Lower leg skin (tissue), 4 donors: ENCODE data around the gene POFUT1. TPM values are rescaled to one million over a fixed set of nuclear protein-coding genes. Genes with fewer than 3 reads are reported as not detected.

Experiments
- DNase-seq, 2 donors: peaks; one replicate each; pipeline ENCODE4 v3.0.0-alpha.2; 2019; ENCODE audit warnings: low spot score in 2 of 2
- H3K4me3 ChIP-seq: fragments of 200-600 bp; sonication (generic); 2 replicates; pipeline ENCODE4 v1.5.1; 2017; ENCODE audit warnings: mild to moderate bottlenecking, low read depth; ENCODE audit not compliant: poor library complexity, severe bottlenecking
- POLR2A ChIP-seq, 2 donors: fragments of 450-650 bp; IDR thresholded peaks; one replicate each; pipeline ENCODE4 v1.6.1; 2016 to 2017; ENCODE audit warnings: antibody characterized with exemption in 2 of 2, mild to moderate bottlenecking in 1 of 2, moderate library complexity in 1 of 2
- WGBS, 2 donors: methylation state at CpG; one replicate each; pipeline ENCODE4 v1.1.5; 2018; 5-methylcytosine and 5-hydroxymethylcytosine counted together
- intact Hi-C: fragments of 100-400 bp; cut with DNase I; formaldehyde crosslinking; loops from one replicate; pipeline ENCODE4 v1.15.0; 2023; ENCODE audit warnings: low total_unique reads
- total RNA-seq, 4 donors: library from RNA; depleted of rRNA; stranded (reverse); fragments of >200 nt; gene quantifications; one replicate each; pipeline ENCODE4 v1.1.0, GENCODE V29; 2016
- TF ChIP-seq, protein P1 (sequence below), 3 donors: fragments of 450-650 bp; IDR thresholded peaks; one replicate each; pipeline ENCODE4 v1.5.1; 2016; ENCODE audit warnings: antibody characterized with exemption in 3 of 3, mild to moderate bottlenecking in 3 of 3, moderate library complexity in 2 of 3

The POFUT1 gene
- total RNA-seq, 4 donors from 2014 or later = 15.6 to 29.7 (median 21.6) TPM

DNA sequence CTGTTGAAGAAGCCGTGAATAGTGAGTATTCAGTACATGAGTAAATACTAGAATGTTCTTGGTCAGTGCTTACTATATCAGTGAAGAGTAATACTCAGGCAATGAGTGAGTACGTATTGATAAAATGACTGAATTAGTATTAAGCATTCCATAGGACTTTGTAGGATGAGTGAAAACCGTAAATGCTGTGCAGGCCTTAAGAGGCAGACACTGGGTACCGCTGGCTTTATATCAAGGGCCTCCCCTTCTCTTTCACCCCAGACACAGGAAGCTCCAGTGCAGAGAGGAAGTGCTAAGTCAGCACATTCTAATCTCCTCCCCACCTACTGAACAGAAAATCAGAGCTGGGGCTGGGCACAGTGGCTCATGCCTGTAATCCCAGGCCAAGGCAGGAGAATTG lies 24.2 kb downstream of the POFUT1 start:
- H3K4me3 ChIP-seq = no peak overlapping the region
- 76 to 77% methylated on average over 4 of the region's 4 CpGs for WGBS, 2 donors
- TF ChIP-seq, protein P1, sequence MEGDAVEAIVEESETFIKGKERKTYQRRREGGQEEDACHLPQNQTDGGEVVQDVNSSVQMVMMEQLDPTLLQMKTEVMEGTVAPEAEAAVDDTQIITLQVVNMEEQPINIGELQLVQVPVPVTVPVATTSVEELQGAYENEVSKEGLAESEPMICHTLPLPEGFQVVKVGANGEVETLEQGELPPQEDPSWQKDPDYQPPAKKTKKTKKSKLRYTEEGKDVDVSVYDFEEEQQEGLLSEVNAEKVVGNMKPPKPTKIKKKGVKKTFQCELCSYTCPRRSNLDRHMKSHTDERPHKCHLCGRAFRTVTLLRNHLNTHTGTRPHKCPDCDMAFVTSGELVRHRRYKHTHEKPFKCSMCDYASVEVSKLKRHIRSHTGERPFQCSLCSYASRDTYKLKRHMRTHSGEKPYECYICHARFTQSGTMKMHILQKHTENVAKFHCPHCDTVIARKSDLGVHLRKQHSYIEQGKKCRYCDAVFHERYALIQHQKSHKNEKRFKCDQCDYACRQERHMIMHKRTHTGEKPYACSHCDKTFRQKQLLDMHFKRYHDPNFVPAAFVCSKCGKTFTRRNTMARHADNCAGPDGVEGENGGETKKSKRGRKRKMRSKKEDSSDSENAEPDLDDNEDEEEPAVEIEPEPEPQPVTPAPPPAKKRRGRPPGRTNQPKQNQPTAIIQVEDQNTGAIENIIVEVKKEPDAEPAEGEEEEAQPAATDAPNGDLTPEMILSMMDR (IDR thresholded peaks at IDR 0.05) = no peak
- TF ChIP-seq POLR2A (IDR thresholded peaks at IDR 0.05) = no peak
- no peak for DNase-seq
- intact Hi-C loops = no loop called here

GRCh38 chr20:32232326-32232886 lies 24.7 kb downstream of the POFUT1 start:
- H3K4me3 ChIP-seq = no peak overlapping the region
- intact Hi-C loops = no loop called here
- no peak for TF ChIP-seq POLR2A (IDR thresholded peaks at IDR 0.05)
- TF ChIP-seq, protein P1 (IDR thresholded peaks at IDR 0.05) = no peak
- no peak for DNase-seq

GRCh38 chr20:32233286-32233685 lies 25.6 kb downstream of the POFUT1 start:
- intact Hi-C loops = no loop called here
- DNase-seq = no peak
- no peak overlapping the region for H3K4me3 ChIP-seq
- 94 to 99% methylated on average over 9 of the region's 9 CpGs for whole genome bisulfite sequencing, 2 donors
- TF ChIP-seq, protein P1 (IDR thresholded peaks at IDR 0.05) = no peak
- no peak for TF ChIP-seq POLR2A (IDR thresholded peaks at IDR 0.05)

GRCh38 chr20:32234135-32234808 lies 26.6 kb downstream of the POFUT1 start:
- DNase-seq = no peak
- no peak for TF ChIP-seq POLR2A (IDR thresholded peaks at IDR 0.05)
- 90 to 91% methylated on average over 13 of the region's 13 CpGs for WGBS, 2 donors
- intact Hi-C loops = no loop called here
- no peak overlapping the region for H3K4me3 ChIP-seq

GRCh38 chr20:32235331-32236047 lies 27.8 kb downstream of the POFUT1 start:
- intact Hi-C loops = no loop called here
- no peak overlapping the region for H3K4me3 ChIP-seq
- 55 to 56% methylated on average over 6 of the region's 6 CpGs for WGBS, 2 donors
- DNase-seq = no peak
- TF ChIP-seq, protein P1 (IDR thresholded peaks at IDR 0.05) = no peak
- TF ChIP-seq POLR2A (IDR thresholded peaks at IDR 0.05) = no peak

DNA sequence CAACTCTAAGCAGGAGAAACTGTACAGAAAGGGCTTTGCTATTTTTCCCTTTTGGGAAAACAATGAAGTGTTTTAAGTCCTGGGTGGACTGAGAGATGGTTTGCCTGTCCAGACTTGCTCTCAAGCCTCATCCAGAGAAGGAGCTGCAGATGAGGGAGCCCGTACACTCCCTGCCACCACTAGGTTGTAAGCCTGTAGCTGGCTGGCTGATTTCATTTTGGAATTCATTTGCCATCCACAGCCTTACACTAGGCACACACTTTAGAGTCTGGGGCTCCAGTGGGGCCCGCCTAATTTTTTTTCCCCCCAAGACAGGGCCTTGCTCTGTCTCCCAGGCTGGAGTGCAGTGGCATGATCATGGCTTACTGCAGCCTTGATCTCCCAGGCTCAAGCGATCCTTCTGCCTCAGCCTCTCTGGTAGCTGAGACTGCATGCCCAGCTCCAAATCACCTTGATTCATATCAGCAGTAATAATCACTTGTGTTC lies 28.4 kb downstream of the POFUT1 start:
- TF ChIP-seq, protein P1 (IDR thresholded peaks at IDR 0.05) = no peak
- TF ChIP-seq POLR2A (IDR thresholded peaks at IDR 0.05) = no peak
- no peak overlapping the region for H3K4me3 ChIP-seq
- WGBS, 2 donors = 90 to 91% methylated on average over 3 of the region's 3 CpGs
- DNase-seq = no peak
- intact Hi-C loops = no loop called here
